Stomach (tissue), 9 donors: ENCODE data around the gene IQGAP2. TPM values are rescaled to one million over a fixed set of nuclear protein-coding genes. Genes with fewer than 3 reads are reported as not detected.

Experiments used
- DNase-seq, 2 donors: peaks; one replicate each; pipeline versions ENCODE4 v3.0.0 to v3.0.0-alpha.2; 2013 to 2019
- H3K27ac ChIP-seq, 5 donors: fragments of 200-600 bp in 4 of 5; sonication (generic) in 4 of 5; one replicate each; pipeline ENCODE4 v1.5.1; 2013 to 2019; ENCODE audit warnings: mild to moderate bottlenecking in 1 of 5, moderate library complexity in 1 of 5
- H3K27me3 ChIP-seq, 3 donors: fragments of 200-600 bp; sonication (generic); one replicate each; pipeline ENCODE4 v1.5.1; 2017 to 2019; ENCODE audit warnings: mixed run types in 1 of 3
- H3K36me3 ChIP-seq, 4 donors: fragments of 200-600 bp; sonication (generic); 1 replicate in 3 of 4; 2 replicates in 1 of 4; pipeline ENCODE4 v1.5.1; 2016 to 2019
- H3K4me1 ChIP-seq, 4 donors: fragments of 200-600 bp; sonication (generic); one replicate each; pipeline ENCODE4 v1.5.1; 2016 to 2019
- H3K4me3 ChIP-seq, 4 donors: fragments of 200-600 bp; sonication (generic) in 3 of 4; one replicate each; pipeline ENCODE4 v1.5.1; 2016 to 2019; ENCODE audit warnings: mild to moderate bottlenecking in 1 of 4
- H3K9me3 ChIP-seq, 4 donors: fragments of 200-600 bp; sonication (generic); one replicate each; pipeline ENCODE4 v1.5.1; 2016 to 2019
- EP300 ChIP-seq: sonication (generic); formaldehyde crosslinking; IDR thresholded peaks from one replicate; pipeline ENCODE4 v1.6.1; 2017; ENCODE audit warnings: antibody characterized with exemption
- POLR2A ChIP-seq, 4 donors: fragments of 450-650 bp; IDR thresholded peaks; one replicate each; pipeline ENCODE4 v1.6.1; 2016; ENCODE audit warnings: antibody characterized with exemption in 4 of 4, control low read depth in 2 of 4, mild to moderate bottlenecking in 1 of 4, moderate library complexity in 1 of 4
- POLR2AphosphoS5 ChIP-seq, 3 donors: sonication (generic); formaldehyde crosslinking; IDR thresholded peaks; one replicate each; pipeline ENCODE4 v1.6.1; 2016; ENCODE audit warnings: antibody characterized with exemption in 3 of 3
- WGBS, 5 donors: extraction: QIAGEN DNeasy Blood & Tissue Kit in 3 of 5; methylation state at CpG; one replicate each; pipeline versions ENCODE4 v1.1.5 to v1.1.7; 2013 to 2018; 5-methylcytosine and 5-hydroxymethylcytosine counted together
- intact Hi-C: fragments of 100-400 bp; cut with DNase I; formaldehyde crosslinking; loops from one replicate; pipeline ENCODE4 v1.15.1; 2023; ENCODE audit warnings: low total_unique reads
- polyA plus RNA-seq, 3 donors: library from polyadenylated mRNA; stranded (reverse); fragments of 200-250 nt; gene quantifications; one replicate each; pipeline ENCODE4 v1.2.3, GENCODE V29; 2013
- total RNA-seq, 5 donors: library from RNA; depleted of rRNA; stranded (reverse); fragments of >200 nt; gene quantifications; one replicate each; pipeline versions ENCODE4 v1.1.0 to v1.2.3, GENCODE V29; 2014 to 2016
- TF ChIP-seq, protein P1 (sequence below), 7 experiments: fragments of 450-650 bp in 4 of 7; fragments of 200-600 bp in 3 of 7; sonication (generic) in 3 of 7; IDR thresholded peaks; one replicate each; pipeline ENCODE4 v1.5.1; 2016 to 2019; ENCODE audit warnings: antibody characterized with exemption in 7 of 7, control low read depth in 2 of 7, mild to moderate bottlenecking in 1 of 7
- donor health status: healthy with polysubstance abuse.
- donor health status: Bipolar disorder and iron deficiency.
- donor health status: healthy.

IQGAP2 gene
- total and polyA plus RNA-seq, 8 donors = 11.5 to 122 (median 42.1) TPM

DNA sequence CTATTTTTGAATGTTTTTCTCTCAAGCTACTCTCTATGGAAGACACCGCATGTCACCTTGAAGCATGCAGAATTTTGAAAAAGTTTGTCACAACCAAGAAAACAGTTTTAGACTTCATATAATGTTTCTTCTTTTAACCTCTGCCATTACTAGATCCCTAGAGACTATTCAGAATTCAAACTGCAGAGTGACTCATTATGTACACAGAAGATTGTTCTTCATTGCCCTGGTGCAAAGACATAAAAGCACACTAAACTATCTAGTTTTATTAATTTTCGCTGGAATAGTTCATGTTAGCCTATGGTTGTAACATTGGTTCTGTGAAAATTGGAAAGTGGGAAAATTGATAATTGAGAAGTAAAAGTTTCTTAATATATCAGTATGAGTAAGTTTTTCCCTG lies 201.8 kb downstream of the IQGAP2 start:
- Histone ChIP-seq H3K27ac (no peak overlapping the region), H3K4me1 (peaks cover 0 to 8% (median 0%) of the 10 kb centered on the region in 4 donors), H3K36me3 (peaks cover 0 to 36% (median 17%) of the 10 kb centered on the region in 4 donors), H3K4me3 (no peak overlapping the region), H3K9me3 (no peaks in the 10 kb centered on the region), H3K27me3 (no peaks in the 10 kb centered on the region)
- intact Hi-C loops = loop anchor here (5.0 kb wide), 1 partner anchor 172 kb away; no protein-coding TSS in a partner anchor
- 70 to 97% (median 92%) methylated on average over 2 of the region's 2 CpGs for WGBS, 5 donors
- TF ChIP-seq POLR2AphosphoS5 (IDR thresholded peaks at IDR 0.05) (no peak), POLR2A (IDR thresholded peaks at IDR 0.05) (no peak), EP300 (no peak)
- TF ChIP-seq, protein P1, sequence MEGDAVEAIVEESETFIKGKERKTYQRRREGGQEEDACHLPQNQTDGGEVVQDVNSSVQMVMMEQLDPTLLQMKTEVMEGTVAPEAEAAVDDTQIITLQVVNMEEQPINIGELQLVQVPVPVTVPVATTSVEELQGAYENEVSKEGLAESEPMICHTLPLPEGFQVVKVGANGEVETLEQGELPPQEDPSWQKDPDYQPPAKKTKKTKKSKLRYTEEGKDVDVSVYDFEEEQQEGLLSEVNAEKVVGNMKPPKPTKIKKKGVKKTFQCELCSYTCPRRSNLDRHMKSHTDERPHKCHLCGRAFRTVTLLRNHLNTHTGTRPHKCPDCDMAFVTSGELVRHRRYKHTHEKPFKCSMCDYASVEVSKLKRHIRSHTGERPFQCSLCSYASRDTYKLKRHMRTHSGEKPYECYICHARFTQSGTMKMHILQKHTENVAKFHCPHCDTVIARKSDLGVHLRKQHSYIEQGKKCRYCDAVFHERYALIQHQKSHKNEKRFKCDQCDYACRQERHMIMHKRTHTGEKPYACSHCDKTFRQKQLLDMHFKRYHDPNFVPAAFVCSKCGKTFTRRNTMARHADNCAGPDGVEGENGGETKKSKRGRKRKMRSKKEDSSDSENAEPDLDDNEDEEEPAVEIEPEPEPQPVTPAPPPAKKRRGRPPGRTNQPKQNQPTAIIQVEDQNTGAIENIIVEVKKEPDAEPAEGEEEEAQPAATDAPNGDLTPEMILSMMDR (IDR thresholded peaks at IDR 0.05) = no peak
- no peak for DNase-seq

DNA sequence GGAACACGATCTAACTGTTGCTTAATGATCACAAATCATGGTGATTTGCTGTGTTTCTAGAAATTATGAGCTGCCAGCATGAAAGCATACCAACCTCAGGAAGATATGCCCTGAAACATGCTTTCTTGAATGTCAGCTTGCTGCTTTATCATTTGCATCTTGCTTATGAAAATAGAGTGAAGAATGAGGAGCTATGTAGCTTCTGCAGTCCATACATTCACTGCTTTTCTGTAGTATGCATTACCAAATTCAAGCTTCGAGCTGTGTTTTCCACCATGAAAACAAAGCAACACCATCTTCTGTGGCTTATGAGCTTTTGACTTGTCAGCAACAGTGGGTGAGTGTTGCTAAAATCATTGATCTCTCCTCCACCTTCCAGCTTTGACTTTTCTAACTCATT lies 203.6 kb downstream of the IQGAP2 start:
- 80 to 87% (median 86%) methylated on average over 2 of the region's 2 CpGs for WGBS, 5 donors
- Histone ChIP-seq H3K4me3 (no peak overlapping the region), H3K27me3 (no peaks in the 10 kb centered on the region), H3K4me1 (peaks cover 0 to 8% (median 0%) of the 10 kb centered on the region in 4 donors), H3K9me3 (no peaks in the 10 kb centered on the region), H3K27ac (no peak overlapping the region), H3K36me3 (peaks cover 0 to 38% (median 21%) of the 10 kb centered on the region in 4 donors)
- intact Hi-C loops = no loop called here
- TF ChIP-seq POLR2A (IDR thresholded peaks at IDR 0.05) (no peak), EP300 (no peak), POLR2AphosphoS5 (IDR thresholded peaks at IDR 0.05) (no peak)
- TF ChIP-seq, protein P1 (IDR thresholded peaks at IDR 0.05) = no peak
- no peak for DNase-seq

DNA sequence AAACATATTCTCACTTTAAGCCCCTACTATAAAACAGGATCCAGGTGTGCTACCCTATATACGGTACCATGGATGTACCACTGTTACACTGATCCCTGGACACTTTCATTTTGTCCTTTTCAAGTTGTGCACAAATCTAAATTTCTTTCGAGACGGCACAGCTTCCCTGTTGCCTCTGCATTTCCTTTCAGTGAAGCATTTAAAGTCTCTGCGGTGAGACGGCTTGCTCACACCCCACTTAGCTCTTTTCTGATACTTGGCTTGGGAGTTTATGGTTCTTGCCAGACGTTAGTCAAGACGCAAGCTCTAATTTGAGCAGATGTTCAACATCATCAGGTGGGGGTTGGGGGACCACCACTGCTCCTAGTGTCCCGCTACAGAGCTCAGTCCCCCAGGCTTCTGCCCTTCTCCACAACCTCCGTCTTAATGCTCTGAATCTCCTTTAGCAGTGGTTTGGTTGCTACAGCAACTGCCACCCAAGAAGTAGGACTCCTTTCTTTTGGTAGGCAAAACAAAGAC lies 204.3 kb downstream of the IQGAP2 start:
- intact Hi-C loops = no loop called here
- H3K9me3 ChIP-seq = no peaks in the 10 kb centered on the region
- no peak overlapping the region for H3K27ac ChIP-seq
- peak overlapping the region in 1 of 4 donors; percentile 2 for H3K4me3 ChIP-seq
- 56 to 76% (median 66%) methylated on average over 9 of the region's 9 CpGs for WGBS, 5 donors
- peaks cover 0 to 41% (median 25%) of the 10 kb centered on the region in 4 donors for H3K36me3 ChIP-seq
- no peak for TF ChIP-seq POLR2AphosphoS5 (IDR thresholded peaks at IDR 0.05)
- TF ChIP-seq, protein P1 (IDR thresholded peaks at IDR 0.05) = no peak
- no peak for TF ChIP-seq POLR2A (IDR thresholded peaks at IDR 0.05)
- TF ChIP-seq EP300 = no peak
- H3K27me3 ChIP-seq = no peaks in the 10 kb centered on the region
- DNase-seq = peak in 1 of 2 donors; percentile 79
- H3K4me1 ChIP-seq = peaks cover 0 to 8% (median 0%) of the 10 kb centered on the region in 4 donors

DNA sequence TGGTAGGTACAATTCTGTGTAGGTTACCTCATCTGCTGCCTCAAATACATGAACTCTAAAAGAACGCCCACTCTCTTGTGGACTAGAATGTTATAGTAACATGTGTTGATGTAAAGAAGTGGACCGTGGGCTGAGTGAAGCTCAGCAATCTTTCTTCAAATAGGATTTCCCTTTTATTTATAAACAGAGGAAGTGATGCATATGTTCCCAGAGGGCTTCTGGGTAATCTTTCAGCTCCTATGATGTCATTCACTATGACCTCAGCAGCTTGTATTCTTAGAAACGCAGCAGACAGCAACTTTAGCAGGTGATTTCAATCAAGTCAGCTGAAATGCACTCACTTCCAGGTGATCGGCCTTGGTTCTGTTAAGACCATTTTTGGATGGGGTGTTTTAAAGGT lies 205.7 kb downstream of the IQGAP2 start:
- intact Hi-C loops = no loop called here
- Histone ChIP-seq H3K4me1 (peaks cover 0 to 8% (median 0%) of the 10 kb centered on the region in 4 donors), H3K27me3 (no peaks in the 10 kb centered on the region), H3K36me3 (peaks cover under 1 to 38% (median 29%) of the 10 kb centered on the region in 4 donors), H3K9me3 (no peaks in the 10 kb centered on the region), H3K27ac (no peak overlapping the region), H3K4me3 (no peak overlapping the region)
- no peak for TF ChIP-seq POLR2A (IDR thresholded peaks at IDR 0.05)
- no peak for TF ChIP-seq EP300
- TF ChIP-seq, protein P1 (IDR thresholded peaks at IDR 0.05) = no peak
- no peak for TF ChIP-seq POLR2AphosphoS5 (IDR thresholded peaks at IDR 0.05)
- 64 to 73% (median 70%) methylated on average over 4 of the region's 4 CpGs for WGBS, 5 donors
- peak in 1 of 2 donors; percentile 82 for DNase-seq
